Dendritic cell treated with granulocyte-macrophage colony-stimulating factor and Interleukin-4, amounts not matched to agents 40 ng/mL and 50 ng/mL, for 4 days (primary cell): ENCODE data around the gene UVRAG.

Experiments
- H3K27ac Mint-ChIP-seq: one replicate; pipeline ENCODE4 v1.8.0; 2022; ENCODE audit warnings: mild to moderate bottlenecking, mixed read lengths
- H3K27me3 Mint-ChIP-seq: one replicate; pipeline ENCODE4 v1.8.0; 2022; ENCODE audit warnings: mild to moderate bottlenecking, mixed read lengths
- H3K36me3 Mint-ChIP-seq: one replicate; pipeline ENCODE4 v1.8.0; 2022; ENCODE audit warnings: low read depth, mixed read lengths
- H3K4me1 Mint-ChIP-seq: one replicate; pipeline ENCODE4 v1.8.0; 2022; ENCODE audit warnings: low read depth, mixed read lengths
- H3K4me3 Mint-ChIP-seq: one replicate; pipeline ENCODE4 v1.8.0; 2022; ENCODE audit warnings: mild to moderate bottlenecking, moderate library complexity, mixed read lengths
- H3K9me3 Mint-ChIP-seq: one replicate; pipeline ENCODE4 v1.8.0; 2022; ENCODE audit warnings: mixed read lengths
- intact Hi-C: fragments of 100-400 bp; cut with micrococcal nuclease; formaldehyde crosslinking; loops from one replicate; pipeline ENCODE4 v1.15.0; 2022

UVRAG gene

GRCh38 chr11:75814677-75815344 lies at the start of gene UVRAG:
TSS of gene UVRAG (plus strand) at chr11:75815210. CDS start at chr11:75815408, 198 bp downstream.
- Mint-ChIP-seq H3K36me3 (peaks cover 8% of the 10 kb centered on the region), H3K4me3 (no peak within 1 kb of the TSS), H3K9me3 (no peaks in the 10 kb centered on the region), H3K4me1 (peaks cover 52% of the 10 kb centered on the region), H3K27me3 (no peaks in the 10 kb centered on the region), H3K27ac (no peak within 1 kb of the TSS)
- intact Hi-C loops = loop anchor here (10.0 kb wide), 1 partner anchor 310 kb away; no protein-coding TSS in a partner anchor

GRCh38 chr11:75766443-75767227 lies 48.4 kb upstream of the UVRAG start:
- Mint-ChIP-seq H3K4me3 (no peak overlapping the region), H3K4me1 (peaks cover 74% of the 10 kb centered on the region), H3K27ac (no peak overlapping the region), H3K27me3 (peaks cover 22% of the 10 kb centered on the region), H3K9me3 (no peaks in the 10 kb centered on the region), H3K36me3 (no peaks in the 10 kb centered on the region)
- intact Hi-C loops = no loop called here

- no peaks in the 10 kb centered on the region for H3K36me3 Mint-ChIP-seq
- H3K9me3 Mint-ChIP-seq = no peaks in the 10 kb centered on the region
- peaks cover 74% of the 10 kb centered on the region for H3K4me1 Mint-ChIP-seq
- H3K4me3 Mint-ChIP-seq = no peak overlapping the region
- H3K27ac Mint-ChIP-seq = no peak overlapping the region
- intact Hi-C loops = no loop called here
- H3K27me3 Mint-ChIP-seq = peaks cover 22% of the 10 kb centered on the region
Observed at GRCh38 chr11:75767228-75767572, 47.8 kb upstream of the UVRAG start.

- no peak overlapping the region for H3K4me3 Mint-ChIP-seq
- peaks cover 22% of the 10 kb centered on the region for H3K27me3 Mint-ChIP-seq
- H3K9me3 Mint-ChIP-seq = no peaks in the 10 kb centered on the region
- no peaks in the 10 kb centered on the region for H3K36me3 Mint-ChIP-seq
- intact Hi-C loops = no loop called here
- no peak overlapping the region for H3K27ac Mint-ChIP-seq
- peaks cover 74% of the 10 kb centered on the region for H3K4me1 Mint-ChIP-seq
Observed at GRCh38 chr11:75767793-75768111, 47.3 kb upstream of the UVRAG start.

- Mint-ChIP-seq H3K4me3 (peak within 1 kb of the TSS; percentile 79), H3K4me1 (peaks cover 74% of the 10 kb centered on the region), H3K27ac (peak within 1 kb of the TSS; percentile 90), H3K27me3 (peaks cover 22% of the 10 kb centered on the region), H3K36me3 (no peaks in the 10 kb centered on the region), H3K9me3 (no peaks in the 10 kb centered on the region)
- intact Hi-C loops = no loop called here
Observed at GRCh38 chr11:75768112-75768908, 46.7 kb upstream of the UVRAG start, which contains the start of gene DGAT2. TSS of gene DGAT2 (plus strand) at chr11:75768778. CDS start at chr11:75768992, 214 bp downstream.

GRCh38 chr11:75768909-75769771 lies 45.9 kb upstream of the UVRAG start:
- Mint-ChIP-seq H3K9me3 (no peaks in the 10 kb centered on the region), H3K36me3 (no peaks in the 10 kb centered on the region), H3K27ac (peak overlapping the region; percentile 90), H3K27me3 (peaks cover 22% of the 10 kb centered on the region), H3K4me3 (peak overlapping the region; percentile 79), H3K4me1 (peaks cover 77% of the 10 kb centered on the region)
- intact Hi-C loops = no loop called here

GRCh38 chr11:75770102-75770501 lies 44.9 kb upstream of the UVRAG start:
- peaks cover 22% of the 10 kb centered on the region for H3K27me3 Mint-ChIP-seq
- no peaks in the 10 kb centered on the region for H3K9me3 Mint-ChIP-seq
- no peak overlapping the region for H3K4me3 Mint-ChIP-seq
- H3K36me3 Mint-ChIP-seq = no peaks in the 10 kb centered on the region
- H3K27ac Mint-ChIP-seq = no peak overlapping the region
- intact Hi-C loops = no loop called here
- H3K4me1 Mint-ChIP-seq = peaks cover 82% of the 10 kb centered on the region

- intact Hi-C loops = no loop called here
- peaks cover 88% of the 10 kb centered on the region for H3K4me1 Mint-ChIP-seq
- H3K36me3 Mint-ChIP-seq = no peaks in the 10 kb centered on the region
- peaks cover 28% of the 10 kb centered on the region for H3K27me3 Mint-ChIP-seq
- H3K27ac Mint-ChIP-seq = peak overlapping the region; percentile 51
- H3K4me3 Mint-ChIP-seq = no peak overlapping the region
- H3K9me3 Mint-ChIP-seq = no peaks in the 10 kb centered on the region
Observed at GRCh38 chr11:75771646-75772410, 43.2 kb upstream of the UVRAG start.

GRCh38 chr11:75773595-75774353 lies 41.2 kb upstream of the UVRAG start:
- H3K27ac Mint-ChIP-seq = peak overlapping the region; percentile 51
- intact Hi-C loops = no loop called here
- H3K4me1 Mint-ChIP-seq = peaks cover 91% of the 10 kb centered on the region
- H3K9me3 Mint-ChIP-seq = no peaks in the 10 kb centered on the region
- H3K27me3 Mint-ChIP-seq = peaks cover 15% of the 10 kb centered on the region
- H3K36me3 Mint-ChIP-seq = no peaks in the 10 kb centered on the region
- H3K4me3 Mint-ChIP-seq = no peak overlapping the region

- Mint-ChIP-seq H3K27ac (peak overlapping the region; percentile 65), H3K36me3 (no peaks in the 10 kb centered on the region), H3K27me3 (peaks cover 17% of the 10 kb centered on the region), H3K4me3 (no peak overlapping the region), H3K4me1 (peaks cover 91% of the 10 kb centered on the region), H3K9me3 (no peaks in the 10 kb centered on the region)
- intact Hi-C loops = no loop called here
Observed at GRCh38 chr11:75775056-75775455, 40.0 kb upstream of the UVRAG start.

- no peak overlapping the region for H3K4me3 Mint-ChIP-seq
- H3K4me1 Mint-ChIP-seq = peaks cover 79% of the 10 kb centered on the region
- H3K27ac Mint-ChIP-seq = peak overlapping the region; percentile 65
- intact Hi-C loops = no loop called here
- no peaks in the 10 kb centered on the region for H3K36me3 Mint-ChIP-seq
- H3K27me3 Mint-ChIP-seq = peaks cover 18% of the 10 kb centered on the region
- H3K9me3 Mint-ChIP-seq = no peaks in the 10 kb centered on the region
Observed at GRCh38 chr11:75776546-75776945, 38.5 kb upstream of the UVRAG start.

- Mint-ChIP-seq H3K4me3 (no peak overlapping the region), H3K27me3 (peaks cover 18% of the 10 kb centered on the region), H3K9me3 (no peaks in the 10 kb centered on the region), H3K4me1 (peaks cover 69% of the 10 kb centered on the region), H3K36me3 (no peaks in the 10 kb centered on the region), H3K27ac (peak overlapping the region; percentile 56)
- intact Hi-C loops = no loop called here
Observed at GRCh38 chr11:75777461-75778110, 37.4 kb upstream of the UVRAG start.
